ENCODE results near the gene GRAMD1A. TPM values are rescaled to one million over a fixed set of nuclear protein-coding genes. Genes with fewer than 3 reads are reported as not detected.
A peak's percentile ranks its signal among the peaks of the same experiment; 100 is the strongest.
"Not testable (repeated sequence)": the region's sequence is repeated elsewhere in the genome, so short reads cannot be mapped to it uniquely, and the experiment has no call there.

GRAMD1A gene
- total RNA-seq, 4 donors from 2014 or later = 6.0 to 135 (median 61.6) TPM

DNA sequence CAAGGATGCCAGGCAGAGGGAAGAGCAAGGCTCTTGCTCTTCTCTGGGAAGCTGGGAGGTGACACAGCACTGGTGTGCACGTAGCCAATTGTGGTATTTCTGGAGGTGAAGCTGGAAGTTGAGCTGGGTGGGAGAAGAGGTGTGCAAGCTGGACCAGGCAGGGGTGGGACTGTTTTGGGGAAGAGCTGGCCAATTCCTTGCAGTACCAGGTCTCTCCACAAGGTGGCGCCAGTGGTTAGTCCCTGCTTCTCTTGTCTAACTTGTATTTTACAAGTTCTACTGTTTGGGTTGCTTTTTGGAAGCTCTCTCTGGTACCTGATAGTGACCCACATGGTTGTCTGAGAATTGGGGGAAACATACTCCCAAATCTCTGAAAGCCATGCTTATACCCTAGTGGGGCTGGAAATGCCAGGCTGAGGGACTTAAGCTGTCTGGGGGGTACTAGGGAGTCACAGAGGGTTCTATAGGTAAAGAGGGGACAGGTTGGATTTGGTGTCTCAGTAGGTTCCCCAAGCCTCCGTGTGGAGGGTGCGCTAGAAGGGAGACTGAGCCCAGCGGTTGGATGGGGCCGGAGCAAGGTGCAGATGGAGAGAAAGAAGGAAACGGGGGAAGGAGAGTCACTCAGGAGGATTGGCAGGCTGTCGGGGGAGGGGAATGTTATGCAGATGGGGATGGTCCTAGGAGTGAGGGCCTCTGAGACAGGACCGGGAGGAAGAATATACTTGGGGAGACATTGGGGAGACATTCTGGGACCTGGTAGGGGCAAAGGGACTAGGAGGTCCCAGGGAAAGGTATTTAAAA is 44.4 kb downstream of the GRAMD1A start:
- Histone ChIP-seq H3K36me3 (no peaks in the 10 kb centered on the region), H3K9me3 (no peaks in the 10 kb centered on the region), H3K4me1 (peaks cover 0 to 30% (median 18%) of the 10 kb centered on the region in 4 donors), H3K4me3 (no peak overlapping the region), H3K27ac (no peak overlapping the region), H3K27me3 (peaks cover 0 to 6% of the 10 kb centered on the region in 2 donors)
- TF ChIP-seq, protein P1, sequence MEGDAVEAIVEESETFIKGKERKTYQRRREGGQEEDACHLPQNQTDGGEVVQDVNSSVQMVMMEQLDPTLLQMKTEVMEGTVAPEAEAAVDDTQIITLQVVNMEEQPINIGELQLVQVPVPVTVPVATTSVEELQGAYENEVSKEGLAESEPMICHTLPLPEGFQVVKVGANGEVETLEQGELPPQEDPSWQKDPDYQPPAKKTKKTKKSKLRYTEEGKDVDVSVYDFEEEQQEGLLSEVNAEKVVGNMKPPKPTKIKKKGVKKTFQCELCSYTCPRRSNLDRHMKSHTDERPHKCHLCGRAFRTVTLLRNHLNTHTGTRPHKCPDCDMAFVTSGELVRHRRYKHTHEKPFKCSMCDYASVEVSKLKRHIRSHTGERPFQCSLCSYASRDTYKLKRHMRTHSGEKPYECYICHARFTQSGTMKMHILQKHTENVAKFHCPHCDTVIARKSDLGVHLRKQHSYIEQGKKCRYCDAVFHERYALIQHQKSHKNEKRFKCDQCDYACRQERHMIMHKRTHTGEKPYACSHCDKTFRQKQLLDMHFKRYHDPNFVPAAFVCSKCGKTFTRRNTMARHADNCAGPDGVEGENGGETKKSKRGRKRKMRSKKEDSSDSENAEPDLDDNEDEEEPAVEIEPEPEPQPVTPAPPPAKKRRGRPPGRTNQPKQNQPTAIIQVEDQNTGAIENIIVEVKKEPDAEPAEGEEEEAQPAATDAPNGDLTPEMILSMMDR (IDR thresholded peaks at IDR 0.05) = peak; percentile 80 to 90 (median 83)
- no peak for TF ChIP-seq POLR2A (IDR thresholded peaks at IDR 0.05)
- DNase-seq = peak in 2 of 3 donors; percentile 22 to 69

DNA sequence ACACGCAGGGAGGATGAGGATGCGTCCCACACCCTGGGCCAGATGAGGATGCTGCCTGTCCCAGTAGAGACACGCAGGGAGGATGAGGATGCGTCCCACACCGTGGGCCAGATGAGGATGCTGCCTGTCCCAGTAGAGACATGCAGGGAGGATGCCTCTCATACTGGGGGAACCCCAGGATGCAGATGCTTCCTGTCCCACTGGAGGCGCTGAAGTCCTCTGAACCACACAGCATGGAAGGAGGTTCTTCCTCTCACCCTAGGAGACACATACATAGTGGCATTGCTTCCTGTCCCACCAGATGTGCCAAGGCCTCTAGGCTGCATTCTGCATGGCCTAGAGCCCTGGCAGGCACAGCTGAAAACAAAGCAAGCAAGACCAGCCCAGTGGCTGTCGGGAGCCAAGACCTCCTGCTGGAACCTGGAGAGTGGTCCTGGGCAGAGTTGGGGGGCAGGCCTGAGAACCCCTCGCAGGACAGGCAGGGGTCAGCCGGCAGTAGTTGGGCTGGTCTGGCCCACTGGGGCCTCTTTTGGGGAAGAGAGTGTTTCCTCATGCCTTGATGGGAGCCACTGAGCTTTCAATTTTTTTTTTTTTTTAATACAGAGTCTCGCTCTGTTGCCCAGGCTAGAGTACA is 45.7 kb downstream of the GRAMD1A start:
- Histone ChIP-seq H3K4me1 (peaks cover 0 to 18% (median 10%) of the 10 kb centered on the region in 4 donors), H3K27ac (no peak overlapping the region), H3K9me3 (no peaks in the 10 kb centered on the region), H3K27me3 (no peaks in the 10 kb centered on the region), H3K4me3 (no peak overlapping the region), H3K36me3 (no peaks in the 10 kb centered on the region)
- TF ChIP-seq, protein P1 (IDR thresholded peaks at IDR 0.05) = peak in 2 of 6 experiments; percentile 13 to 21
- TF ChIP-seq POLR2A (IDR thresholded peaks at IDR 0.05) = no peak
- DNase-seq = peak in 1 of 3 donors; percentile 30

DNA sequence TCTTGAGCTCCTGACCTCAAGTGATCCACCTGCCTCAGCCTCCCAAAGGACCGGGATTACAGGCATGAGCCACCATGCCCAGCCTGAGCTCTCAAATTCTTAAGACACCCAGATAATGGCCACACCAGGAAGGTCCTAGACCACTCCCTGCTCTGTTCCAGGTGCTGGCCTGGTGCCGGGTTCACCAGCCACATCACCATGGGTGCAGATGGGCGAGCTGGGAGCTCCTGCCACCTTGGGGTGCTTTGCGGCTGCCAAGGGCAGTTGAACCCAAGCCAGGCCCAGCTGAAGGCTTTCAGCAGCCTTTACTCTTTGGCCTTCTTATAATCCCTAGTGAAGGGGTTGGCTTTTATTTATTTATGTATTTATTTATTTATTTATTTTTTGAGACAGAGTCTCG is 46.3 kb downstream of the GRAMD1A start:
- Histone ChIP-seq H3K9me3 (no peaks in the 10 kb centered on the region), H3K27me3 (no peaks in the 10 kb centered on the region), H3K4me1 (peaks cover 0 to 11% (median 3%) of the 10 kb centered on the region in 4 donors), H3K27ac (no peak overlapping the region), H3K36me3 (no peaks in the 10 kb centered on the region), H3K4me3 (no peak overlapping the region)
- DNase-seq = no peak
- TF ChIP-seq POLR2A (IDR thresholded peaks at IDR 0.05) = no peak
- TF ChIP-seq, protein P1 (IDR thresholded peaks at IDR 0.05) = no peak

DNA sequence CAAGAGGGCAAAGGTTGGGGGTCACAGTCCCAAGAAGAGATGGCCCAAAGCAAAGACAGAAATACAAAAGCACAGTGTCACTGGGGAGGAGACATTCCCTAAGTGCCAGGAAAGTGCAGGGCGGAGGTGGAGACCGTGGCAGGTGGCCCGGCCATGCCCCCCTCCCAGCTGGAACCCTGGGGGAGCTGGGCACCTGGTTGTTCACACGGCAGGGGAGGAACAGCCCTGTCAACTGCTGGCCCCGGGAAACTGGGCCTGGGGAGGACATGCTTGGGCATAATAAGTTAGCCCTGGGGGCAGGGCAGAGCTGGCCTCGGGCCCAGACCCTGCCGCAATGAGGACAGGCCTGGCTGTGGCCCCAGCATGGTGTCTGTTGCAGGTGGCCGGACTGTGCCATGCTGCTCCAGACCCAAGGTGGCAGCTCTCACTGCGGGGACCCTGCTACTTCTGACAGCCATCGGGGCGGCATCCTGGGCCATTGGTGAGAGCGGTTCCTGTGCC is 48.8 kb downstream of the GRAMD1A start:
- DNase-seq = no peak
- Histone ChIP-seq H3K27ac (no peak overlapping the region), H3K36me3 (no peaks in the 10 kb centered on the region), H3K4me3 (no peak overlapping the region), H3K9me3 (no peaks in the 10 kb centered on the region), H3K27me3 (no peaks in the 10 kb centered on the region), H3K4me1 (no peaks in the 10 kb centered on the region)
- TF ChIP-seq POLR2A (IDR thresholded peaks at IDR 0.05) = no peak
- TF ChIP-seq, protein P1 (IDR thresholded peaks at IDR 0.05) = no peak

DNA sequence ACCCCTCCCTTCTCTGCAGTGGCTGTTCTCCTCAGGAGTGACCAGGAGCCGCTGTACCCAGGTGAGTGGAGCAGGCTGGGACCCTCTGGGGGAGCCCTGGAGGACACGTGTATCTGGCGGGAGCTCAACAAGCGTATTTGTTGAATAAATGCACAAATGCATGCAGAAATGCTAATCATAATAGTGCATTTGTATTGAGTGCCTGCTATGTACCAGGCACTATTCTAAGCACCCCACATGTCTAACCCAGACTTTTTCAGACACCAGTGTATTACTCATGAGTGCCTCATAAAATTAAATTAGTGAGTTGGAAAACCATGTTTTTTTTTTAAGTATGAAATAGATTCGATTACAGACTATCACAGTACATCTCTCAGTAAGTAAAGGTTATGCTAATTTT is 49.3 kb downstream of the GRAMD1A start:
- Histone ChIP-seq H3K4me3 (no peak overlapping the region), H3K36me3 (no peaks in the 10 kb centered on the region), H3K27ac (no peak overlapping the region), H3K9me3 (no peaks in the 10 kb centered on the region), H3K4me1 (no peaks in the 10 kb centered on the region), H3K27me3 (no peaks in the 10 kb centered on the region)
- no peak for DNase-seq
- TF ChIP-seq, protein P1 (IDR thresholded peaks at IDR 0.05) = no peak
- no peak for TF ChIP-seq POLR2A (IDR thresholded peaks at IDR 0.05)

DNA sequence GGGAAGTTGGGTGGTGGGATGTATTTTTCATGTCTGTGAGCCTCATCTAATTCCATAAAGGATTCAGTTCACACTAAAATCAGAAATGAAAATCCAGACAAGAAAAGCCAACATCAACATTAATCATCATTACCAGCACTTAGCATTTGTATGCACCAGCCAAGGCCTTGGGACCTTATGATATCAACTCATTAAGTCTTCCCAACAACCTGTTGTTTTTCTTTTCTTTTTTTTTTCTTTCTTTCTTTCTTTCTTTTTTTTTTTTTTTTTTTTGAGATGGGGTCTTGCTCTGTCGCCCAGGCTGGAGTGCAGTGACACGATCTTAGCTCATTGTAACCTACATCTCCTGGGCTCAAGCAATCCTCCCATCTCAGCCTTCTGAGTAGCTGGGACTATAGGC is 50.5 kb downstream of the GRAMD1A start:
- not testable (repeated sequence) for H3K27me3 ChIP-seq, DNase-seq, H3K36me3 ChIP-seq, H3K9me3 ChIP-seq, H3K27ac ChIP-seq, H3K4me1 ChIP-seq, H3K4me3 ChIP-seq

DNA sequence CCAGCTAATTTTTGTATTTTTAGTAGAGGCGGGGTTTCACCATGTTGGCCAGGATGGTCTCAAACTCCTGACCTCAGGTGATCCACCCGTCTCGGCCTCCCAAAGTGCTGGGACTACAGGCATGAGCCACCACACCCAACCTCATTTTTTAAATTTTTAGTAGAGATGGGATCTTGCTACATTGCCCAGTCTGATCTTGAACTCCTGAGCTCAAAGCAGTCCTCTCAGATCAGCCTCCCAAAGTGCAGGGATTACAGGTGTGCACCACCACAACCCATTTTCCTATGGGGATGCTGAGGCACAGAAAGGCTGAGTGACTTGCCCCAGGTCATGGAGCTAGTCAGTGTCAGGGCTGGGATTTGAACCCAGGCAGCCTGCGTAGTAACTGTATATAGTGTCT is 51.1 kb downstream of the GRAMD1A start:
- H3K9me3 ChIP-seq, H3K27me3 ChIP-seq, DNase-seq, H3K27ac ChIP-seq, H3K4me3 ChIP-seq, H3K4me1 ChIP-seq, H3K36me3 ChIP-seq: not testable (repeated sequence)

All from Peyer's patch (tissue), 4 donors.